ENCODE data around the gene SMIM35. TPM values are rescaled to one million over a fixed set of nuclear protein-coding genes. Genes with fewer than 3 reads are reported as not detected.

Gene SMIM35
- total and polyA plus RNA-seq, 4 donors, result 0.06 to 0.17 (median 0.11) TPM

DNA sequence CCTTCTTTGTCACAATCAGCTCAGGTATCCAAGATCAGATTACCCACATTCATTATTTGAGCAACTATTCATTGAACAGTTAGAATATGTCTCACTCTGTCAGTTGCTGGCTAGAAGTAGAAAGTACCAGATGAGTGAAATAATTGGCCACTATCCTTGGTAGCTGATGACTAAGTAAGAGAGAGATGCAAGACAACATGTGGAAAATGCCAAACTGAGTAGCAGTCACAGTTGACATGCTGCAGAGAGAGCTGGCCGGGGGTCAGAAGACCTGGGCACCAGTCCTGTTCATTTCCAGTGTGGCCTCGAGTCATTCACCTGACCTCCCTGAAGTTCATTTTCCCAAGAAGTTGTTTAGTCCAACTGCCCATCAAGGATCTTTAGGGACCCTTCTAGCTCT is 22.5 kb upstream of the SMIM35 start:
- Histone ChIP-seq H3K4me3 (no peak overlapping the region), H3K36me3 (ENCODE audit: control insufficient read depth in 4 of 4, insufficient read depth in 4 of 4, low read length in 4 of 4) (no peaks in the 10 kb centered on the region), H3K9ac (ENCODE audit: insufficient read depth in 1 of 2, low read length in 2 of 2) (no peak overlapping the region), H3K4me1 (ENCODE audit: control insufficient read depth in 5 of 5, insufficient read depth in 5 of 5, low read length in 5 of 5) (no peaks in the 10 kb centered on the region), H3K9me3 (ENCODE audit: control insufficient read depth in 4 of 4, insufficient read depth in 3 of 4, low read length in 3 of 4) (no peaks in the 10 kb centered on the region), H3K27ac (ENCODE audit: low read depth in 1 of 2, low read length in 1 of 2) (peak overlapping the region in 1 of 2 donors; percentile 58), H3K27me3 (ENCODE audit: control insufficient read depth in 3 of 3, insufficient read depth in 3 of 3, low read length in 2 of 3) (no peaks in the 10 kb centered on the region)
- ATAC-seq (ENCODE audit: insufficient read depth, low FRiP score) (no peak), DNase-seq (no peak)
- 65 to 83% methylated on average over 2 of the region's 2 CpGs for WGBS, 2 donors
- TF ChIP-seq CTCF (IDR thresholded peaks at IDR 0.05; ENCODE audit: control extremely low read depth, extremely low read depth), result no peak

DNA sequence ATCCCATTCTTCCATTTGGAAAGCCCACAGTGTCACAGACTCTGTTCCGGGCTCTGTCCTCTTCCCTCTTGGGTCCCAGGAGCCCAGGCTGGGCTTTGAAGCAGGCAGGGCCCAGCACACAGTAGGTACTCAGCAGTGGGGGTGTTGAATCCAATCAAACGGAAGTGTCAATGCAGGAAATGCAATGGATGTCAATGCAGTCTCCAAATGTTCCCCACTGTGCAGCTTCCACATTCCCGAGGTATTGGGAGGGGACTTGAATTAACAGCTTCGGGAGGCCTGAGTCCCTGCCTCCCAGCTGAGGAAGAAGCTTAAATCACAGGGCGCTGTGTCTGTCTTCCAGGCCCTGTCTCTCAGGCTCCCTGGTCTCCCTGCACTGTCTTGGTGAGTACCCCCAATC is 21.8 kb upstream of the SMIM35 start:
- 76 to 89% methylated on average over 5 of the region's 5 CpGs for WGBS, 2 donors
- ATAC-seq (ENCODE audit: insufficient read depth, low FRiP score) (no peak), DNase-seq (no peak)
- no peaks in the 10 kb centered on the region for H3K27me3 ChIP-seq (ENCODE audit: control insufficient read depth in 3 of 3, insufficient read depth in 3 of 3, low read length in 2 of 3)
- no peaks in the 10 kb centered on the region for H3K36me3 ChIP-seq (ENCODE audit: control insufficient read depth in 4 of 4, insufficient read depth in 4 of 4, low read length in 4 of 4)
- TF ChIP-seq CTCF (IDR thresholded peaks at IDR 0.05; ENCODE audit: control extremely low read depth, extremely low read depth), result no peak
- no peak overlapping the region for H3K4me3 ChIP-seq
- no peak overlapping the region for H3K27ac ChIP-seq (ENCODE audit: low read depth in 1 of 2, low read length in 1 of 2)
- no peaks in the 10 kb centered on the region for H3K4me1 ChIP-seq (ENCODE audit: control insufficient read depth in 5 of 5, insufficient read depth in 5 of 5, low read length in 5 of 5)
- H3K9ac ChIP-seq (ENCODE audit: insufficient read depth in 1 of 2, low read length in 2 of 2), result no peak overlapping the region
- H3K9me3 ChIP-seq (ENCODE audit: control insufficient read depth in 4 of 4, insufficient read depth in 3 of 4, low read length in 3 of 4), result no peaks in the 10 kb centered on the region

DNA sequence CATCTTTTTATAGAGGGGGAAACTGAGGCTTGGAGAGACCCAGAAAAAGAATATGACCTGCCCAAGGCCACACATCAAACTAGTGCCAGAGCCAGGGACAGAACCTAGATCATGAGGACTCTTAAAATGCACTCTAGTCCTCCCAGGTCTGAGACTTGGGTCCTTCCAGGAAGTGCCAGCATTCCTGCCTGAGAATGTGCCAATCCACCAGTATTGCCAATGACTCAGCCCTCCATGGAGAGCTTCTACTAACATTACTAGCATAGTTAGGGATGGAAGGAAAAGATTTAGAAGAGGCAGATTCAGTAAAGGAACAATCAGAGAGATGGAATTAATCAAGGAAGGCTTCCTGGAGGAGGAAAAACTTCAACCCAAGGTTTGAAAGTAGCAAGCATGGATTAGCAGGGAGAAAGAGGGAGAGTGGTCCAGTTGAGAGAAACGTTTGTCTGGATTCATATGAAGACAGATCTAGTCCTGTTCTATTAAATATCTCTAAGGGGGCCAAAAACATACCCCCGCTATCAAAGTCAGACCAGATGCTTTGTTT is 20.1 kb upstream of the SMIM35 start:
- DNase-seq (no peak), ATAC-seq (ENCODE audit: insufficient read depth, low FRiP score) (peak; percentile 45)
- H3K27ac ChIP-seq (ENCODE audit: low read depth in 1 of 2, low read length in 1 of 2), result no peak overlapping the region
- no peak overlapping the region for H3K9ac ChIP-seq (ENCODE audit: insufficient read depth in 1 of 2, low read length in 2 of 2)
- TF ChIP-seq CTCF (IDR thresholded peaks at IDR 0.05; ENCODE audit: control extremely low read depth, extremely low read depth), result no peak
- no peaks in the 10 kb centered on the region for H3K27me3 ChIP-seq (ENCODE audit: control insufficient read depth in 3 of 3, insufficient read depth in 3 of 3, low read length in 2 of 3)
- no peak overlapping the region for H3K4me3 ChIP-seq
- H3K4me1 ChIP-seq (ENCODE audit: control insufficient read depth in 5 of 5, insufficient read depth in 5 of 5, low read length in 5 of 5), result no peaks in the 10 kb centered on the region
- WGBS, 2 donors, result 85 to 93% methylated on average over 2 of the region's 2 CpGs
- no peaks in the 10 kb centered on the region for H3K9me3 ChIP-seq (ENCODE audit: control insufficient read depth in 4 of 4, insufficient read depth in 3 of 4, low read length in 3 of 4)
- H3K36me3 ChIP-seq (ENCODE audit: control insufficient read depth in 4 of 4, insufficient read depth in 4 of 4, low read length in 4 of 4), result no peaks in the 10 kb centered on the region

Measured in lung (tissue), 12 donors.